GM21381 (cell line): Measurements from ENCODE around the gene AIG1.

Experiments used
- ATAC-seq: cut with Tn5 transposase; IDR thresholded peaks from one replicate; pipeline ENCODE4 v1.9.1; 2021; ENCODE audit warnings: mild to moderate bottlenecking, moderate library complexity; ENCODE audit not compliant: unreplicated experiment

Gene AIG1

GRCh38 chr6:143349530-143349929, 288.8 kb downstream of the AIG1 start:
- ATAC-seq, result no peak

GRCh38 chr6:143356101-143356880, 295.6 kb downstream of the AIG1 start:
- no peak for ATAC-seq

GRCh38 chr6:143357152-143357551, 296.5 kb downstream of the AIG1 start:
- no peak for ATAC-seq

GRCh38 chr6:143357561-143358255, 297.0 kb downstream of the AIG1 start:
- no peak for ATAC-seq

GRCh38 chr6:143361536-143362191, 301.0 kb downstream of the AIG1 start:
- ATAC-seq, result no peak

GRCh38 chr6:143362192-143362558, 301.5 kb downstream of the AIG1 start:
- ATAC-seq, result no peak

- ATAC-seq, result no peak
Measured at GRCh38 chr6:143363299-143363698, 302.6 kb downstream of the AIG1 start.

GRCh38 chr6:143368426-143368825, 307.7 kb downstream of the AIG1 start:
- peak; percentile 99 for ATAC-seq

- ATAC-seq, result no peak
Measured at GRCh38 chr6:143369971-143370370, 309.3 kb downstream of the AIG1 start.

GRCh38 chr6:143370812-143371370, 310.2 kb downstream of the AIG1 start:
- no peak for ATAC-seq

- ATAC-seq, result no peak
Measured at GRCh38 chr6:143372199-143372882, 311.7 kb downstream of the AIG1 start.

- no peak for ATAC-seq
Measured at GRCh38 chr6:143374014-143374413, 313.3 kb downstream of the AIG1 start.

GRCh38 chr6:143375022-143375585, 314.4 kb downstream of the AIG1 start:
- no peak for ATAC-seq

GRCh38 chr6:143376375-143376774, 315.7 kb downstream of the AIG1 start:
- no peak for ATAC-seq

- ATAC-seq, result no peak
Measured at GRCh38 chr6:143376861-143377260, 316.2 kb downstream of the AIG1 start.

GRCh38 chr6:143385636-143386035, 324.9 kb downstream of the AIG1 start:
- no peak for ATAC-seq

- ATAC-seq, result no peak
Measured at GRCh38 chr6:143390278-143390677, 329.6 kb downstream of the AIG1 start.
